SJSA1 (cell line): ENCODE data around the gene BCCIP. TPM values are rescaled to one million over a fixed set of nuclear protein-coding genes. Genes with fewer than 3 reads are reported as not detected.

ENCODE experiments used
- DNase-seq, 2 experiments: peaks; one replicate each; pipeline ENCODE4 v3.0.0-alpha.2; 2015 to 2020; ENCODE audit warnings: low spot score in 2 of 2, low read depth in 1 of 2
- H3K27ac ChIP-seq: fragments of 250-450 bp; sonication (Bioruptor Pico); 2 replicates; pipeline ENCODE4 v1.5.1; 2020; ENCODE audit warnings: mild to moderate bottlenecking, moderate library complexity
- H3K27me3 ChIP-seq: fragments of 250-450 bp; sonication (Bioruptor Pico); replicated peaks from 2 replicates; pipeline ENCODE4 v1.5.1; 2020; ENCODE audit warnings: mild to moderate bottlenecking, moderate library complexity
- H3K36me3 ChIP-seq: fragments of 250-450 bp; sonication (Bioruptor Pico); 2 replicates; pipeline ENCODE4 v1.5.1; 2020; ENCODE audit warnings: mild to moderate bottlenecking
- H3K4me1 ChIP-seq: fragments of 250-450 bp; sonication (Bioruptor Pico); replicated peaks from 2 replicates; pipeline ENCODE4 v1.6.1; 2021; ENCODE audit warnings: mild to moderate bottlenecking
- H3K4me3 ChIP-seq: fragments of 250-450 bp; sonication (Bioruptor Pico); 2 replicates; pipeline ENCODE4 v1.5.1; 2020; ENCODE audit warnings: mild to moderate bottlenecking
- H3K9me3 ChIP-seq: fragments of 250-450 bp; sonication (Bioruptor Pico); replicated peaks from 2 replicates; pipeline ENCODE4 v1.5.1; 2020; ENCODE audit warnings: mild to moderate bottlenecking
- total RNA-seq: library from RNA; depleted of rRNA; stranded (reverse); fragments of >200 nt; shearing (Covaris generic); gene quantifications from 2 replicates; pipeline ENCODE4 v1.2.3, GENCODE V29; 2014; rRNA removed

BCCIP gene
- total RNA-seq, 1 experiment from 2014 or later, result 122 TPM

DNA sequence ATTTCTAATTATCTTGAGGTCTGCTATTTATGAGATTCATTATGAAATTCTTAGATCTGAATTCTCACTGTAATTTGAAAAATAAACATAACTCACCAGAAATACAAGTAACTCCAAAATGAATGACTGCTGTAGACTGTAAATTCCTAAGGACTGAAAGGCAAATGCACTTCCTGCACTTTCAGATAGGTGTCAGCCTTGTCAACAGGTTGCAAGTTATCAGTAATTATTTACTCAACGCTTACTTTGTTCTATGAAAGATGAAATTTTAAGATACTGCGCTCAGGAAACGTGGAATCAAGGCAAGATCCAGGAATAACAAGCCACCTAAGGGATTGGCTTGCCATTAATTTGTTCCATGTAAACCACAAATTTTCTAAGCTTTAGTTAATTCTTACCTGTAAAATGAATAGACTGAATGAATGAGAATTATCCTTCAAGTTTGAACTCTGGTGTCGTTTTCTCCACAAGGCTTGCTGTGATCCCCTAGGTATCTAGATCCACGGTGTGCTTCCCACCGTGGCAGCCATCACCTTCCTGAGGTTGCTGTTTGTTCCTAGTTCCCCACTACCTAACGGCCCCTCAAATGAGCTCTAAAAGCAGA, 45.1 kb downstream of the BCCIP start:
- no peak overlapping the region for H3K27ac ChIP-seq
- H3K27me3 ChIP-seq, result no peaks in the 10 kb centered on the region
- H3K9me3 ChIP-seq, result no peaks in the 10 kb centered on the region
- peaks cover 10% of the 10 kb centered on the region for H3K36me3 ChIP-seq
- peak in 1 of 2 experiments; percentile 11 for DNase-seq
- no peak overlapping the region for H3K4me3 ChIP-seq
- no peaks in the 10 kb centered on the region for H3K4me1 ChIP-seq

DNA sequence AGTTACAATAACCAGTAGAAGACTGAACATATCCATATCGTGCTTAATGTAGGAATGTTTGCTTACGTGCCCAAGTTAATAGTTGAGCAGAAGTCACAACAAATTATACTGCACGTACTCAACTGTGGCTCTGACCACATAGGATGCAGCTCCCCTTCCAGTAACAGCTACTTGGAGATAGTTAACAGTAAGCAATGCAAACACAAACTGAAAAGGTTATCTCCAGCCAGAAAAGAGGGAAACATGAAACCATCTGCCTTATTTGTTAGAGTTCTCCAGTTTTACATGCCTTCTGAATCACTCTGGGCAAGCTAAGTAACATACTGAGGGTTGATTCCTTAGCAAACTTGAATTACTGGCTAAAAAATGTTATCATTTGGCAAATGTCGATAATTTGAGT, 48.0 kb downstream of the BCCIP start:
- Histone ChIP-seq H3K27ac (no peak overlapping the region), H3K27me3 (no peaks in the 10 kb centered on the region), H3K36me3 (peaks cover 18% of the 10 kb centered on the region), H3K4me1 (no peaks in the 10 kb centered on the region), H3K9me3 (peaks cover 5% of the 10 kb centered on the region; the same call in 1 of the 2 replicates), H3K4me3 (no peak overlapping the region)
- no peak for DNase-seq

DNA sequence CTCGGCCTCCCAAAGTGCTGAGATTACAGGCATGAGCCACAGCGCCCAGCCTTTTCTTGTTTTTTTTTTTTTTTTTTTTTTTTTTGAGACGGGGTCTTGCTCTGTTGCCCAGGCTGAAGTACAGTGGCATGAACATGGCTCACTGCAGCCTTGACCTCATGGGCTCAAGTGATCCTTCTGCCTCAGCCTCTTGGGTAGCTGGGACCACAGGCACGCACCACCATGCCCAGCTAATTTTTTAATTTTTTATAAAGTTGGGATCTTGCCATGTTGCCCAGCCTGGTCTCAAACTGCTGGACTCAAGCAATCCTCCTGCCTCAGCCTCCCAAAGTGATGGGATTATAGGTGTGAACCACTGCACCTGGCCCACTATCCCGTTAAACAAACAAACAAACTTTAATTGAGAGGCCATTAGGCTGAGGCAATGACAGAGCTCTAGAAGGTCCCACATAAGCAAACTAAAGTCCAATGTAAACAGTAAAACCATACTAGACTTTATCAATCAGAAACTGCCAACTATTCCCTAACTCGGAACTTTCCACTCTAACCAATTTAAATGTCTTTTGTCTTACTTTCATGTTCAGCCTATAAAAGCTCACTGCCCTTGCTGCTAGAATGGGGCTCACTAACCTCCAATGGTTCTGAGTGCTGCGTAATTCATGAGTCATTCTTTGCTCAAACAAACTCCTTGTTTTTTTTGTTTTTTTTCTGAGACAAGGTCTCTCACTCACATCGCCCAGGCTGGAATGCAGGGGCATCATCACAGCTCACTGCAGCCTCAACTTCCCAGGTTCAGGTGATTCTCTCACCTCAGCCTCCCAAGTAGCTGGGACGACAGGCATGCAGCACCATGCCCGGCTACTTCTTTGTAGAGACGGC, 55.9 kb downstream of the BCCIP start:
- no peak overlapping the region for H3K4me3 ChIP-seq
- peaks cover 5% of the 10 kb centered on the region; the same call in 1 of the 2 replicates for H3K9me3 ChIP-seq
- peak; percentile 63 to 71 for DNase-seq
- peaks cover 8% of the 10 kb centered on the region for H3K4me1 ChIP-seq
- peaks cover 25% of the 10 kb centered on the region for H3K36me3 ChIP-seq
- H3K27ac ChIP-seq, result no peak overlapping the region
- H3K27me3 ChIP-seq, result no peaks in the 10 kb centered on the region

DNA sequence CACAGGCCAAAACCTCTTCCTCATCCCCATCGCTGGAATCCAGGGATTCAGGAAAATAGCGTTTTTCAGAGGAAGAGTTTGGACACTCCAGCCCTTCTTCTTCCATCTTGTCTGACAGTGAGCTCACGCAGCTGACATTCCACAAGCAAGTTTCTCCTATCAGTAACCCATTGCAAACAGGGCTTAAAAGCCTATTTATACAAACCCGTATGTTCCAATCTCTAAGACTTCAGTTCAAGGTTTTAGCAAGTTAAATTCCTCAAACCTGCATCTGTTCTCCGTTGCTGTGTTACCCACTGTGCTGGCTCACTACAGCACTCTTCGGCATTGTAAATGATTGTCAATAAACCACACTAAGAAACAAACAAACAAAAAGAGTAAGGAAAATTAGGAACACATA, 57.4 kb downstream of the BCCIP start:
- H3K36me3 ChIP-seq, result peaks cover 20% of the 10 kb centered on the region
- peaks cover 5% of the 10 kb centered on the region; the same call in 1 of the 2 replicates for H3K9me3 ChIP-seq
- H3K4me3 ChIP-seq, result no peak overlapping the region
- no peaks in the 10 kb centered on the region for H3K27me3 ChIP-seq
- no peak overlapping the region for H3K27ac ChIP-seq
- H3K4me1 ChIP-seq, result peaks cover 8% of the 10 kb centered on the region
- DNase-seq, result no peak

DNA sequence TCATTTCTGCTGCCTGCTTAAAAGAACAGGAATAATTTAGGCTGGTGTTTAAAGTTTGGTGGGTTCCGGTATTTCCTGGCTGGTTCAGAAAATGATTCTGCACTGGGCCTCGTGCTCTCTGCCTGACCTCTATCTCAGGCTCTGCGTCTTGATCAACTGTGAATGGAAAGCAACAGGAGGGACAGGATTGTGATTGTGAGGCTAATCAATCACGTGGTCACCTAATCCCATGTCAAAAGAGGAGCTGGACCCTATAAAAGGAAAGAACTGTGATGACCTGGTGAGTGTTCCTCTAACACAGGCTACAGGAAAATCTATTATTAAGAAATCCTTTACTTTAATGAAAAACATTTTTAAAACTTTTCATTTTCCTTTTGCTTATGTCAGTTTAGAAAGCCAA, 57.8 kb downstream of the BCCIP start, which contains the start of gene DHX32:
TSS of gene DHX32 (minus strand) at position 101 of the 400 bp plus-strand sequence. CDS start 468 bp downstream, outside the sequence.
- DNase-seq, result no peak
- Histone ChIP-seq H3K27ac (no peak within 1 kb of the TSS), H3K27me3 (no peaks in the 10 kb centered on the region)

DNA sequence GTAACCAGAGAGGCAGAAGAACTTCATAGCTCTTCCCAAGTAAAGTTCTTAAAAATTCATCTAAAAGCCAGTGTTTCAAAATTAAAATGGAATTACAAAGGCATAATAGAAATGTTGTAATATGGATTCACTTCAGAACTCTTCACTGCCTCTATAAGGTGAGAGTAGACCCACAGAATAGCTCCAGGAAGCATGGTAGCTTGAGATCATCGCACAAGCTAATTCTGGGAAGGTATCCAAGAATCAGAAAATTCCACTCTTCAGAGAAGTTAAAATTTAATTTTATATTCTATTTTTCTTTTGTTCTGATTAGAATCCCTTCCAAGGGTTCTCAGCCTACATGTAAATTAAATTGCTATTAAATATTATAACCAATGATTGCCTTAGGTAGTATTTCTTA, 59.2 kb downstream of the BCCIP start:
- no peaks in the 10 kb centered on the region for H3K9me3 ChIP-seq
- H3K4me3 ChIP-seq, result no peak overlapping the region
- peaks cover 5% of the 10 kb centered on the region for H3K36me3 ChIP-seq
- peaks cover 8% of the 10 kb centered on the region for H3K4me1 ChIP-seq
- DNase-seq, result no peak
- H3K27me3 ChIP-seq, result no peaks in the 10 kb centered on the region
- H3K27ac ChIP-seq, result no peak overlapping the region

More for the DNA sequence above, 57.8 kb downstream of the BCCIP start, which contains the start of gene DHX32:
- H3K9me3 ChIP-seq, result no peaks in the 10 kb centered on the region; the same call in 1 of the 2 replicates
- no peak within 1 kb of the TSS for H3K4me3 ChIP-seq
- peaks cover 8% of the 10 kb centered on the region for H3K4me1 ChIP-seq
- peaks cover 15% of the 10 kb centered on the region for H3K36me3 ChIP-seq

DNA sequence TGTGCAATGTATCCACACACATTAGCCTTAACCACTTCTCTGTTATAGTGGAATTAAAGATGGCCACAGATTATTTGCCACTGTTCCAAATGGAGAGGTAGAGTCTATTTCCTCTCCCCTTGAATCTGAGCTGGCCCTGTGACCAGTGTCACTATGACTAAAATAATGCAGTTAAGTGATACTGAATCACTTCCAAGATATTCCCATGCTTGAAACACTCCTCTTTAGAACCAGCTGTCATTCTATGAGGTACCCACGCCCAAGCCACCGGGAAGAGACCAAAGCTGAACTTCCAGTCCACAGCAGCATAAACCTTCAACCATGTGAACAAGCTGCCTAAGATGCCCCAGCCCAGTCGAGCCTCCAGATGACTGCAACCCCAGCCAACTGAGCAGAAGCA, 59.9 kb downstream of the BCCIP start:
- peaks cover 5% of the 10 kb centered on the region for H3K36me3 ChIP-seq
- H3K4me3 ChIP-seq, result no peak overlapping the region
- H3K27ac ChIP-seq, result no peak overlapping the region
- no peaks in the 10 kb centered on the region for H3K9me3 ChIP-seq
- H3K4me1 ChIP-seq, result peaks cover 8% of the 10 kb centered on the region
- DNase-seq, result no peak
- H3K27me3 ChIP-seq, result no peaks in the 10 kb centered on the region

Other genes with a start within 250 kb of the BCCIP start
- not detected in 2 replicates for gene TEX36, start 140.4 kb upstream of the BCCIP start, total RNA-seq
- gene EDRF1, start 103.8 kb upstream of the BCCIP start, total RNA-seq, result 25.5 and 32.8 TPM in 2 replicates
- not detected in 2 replicates for gene MMP21, start 47.7 kb upstream of the BCCIP start, total RNA-seq
- 93.6 and 136 TPM in 2 replicates for gene UROS, start 288 bp upstream of the BCCIP start, total RNA-seq
- gene DHX32, start 57.7 kb downstream of the BCCIP start, total RNA-seq, result 31.0 and 51.8 TPM in 2 replicates
- gene FANK1, start 73.0 kb downstream of the BCCIP start, total RNA-seq, result 0.18 TPM in 1 of 2 replicates, not detected in the other